Chondrocyte (in vitro differentiated cells): ENCODE measurements around the gene SLC6A12. TPM values are rescaled to one million over a fixed set of nuclear protein-coding genes. Genes with fewer than 3 reads are reported as not detected.
"Not testable (repeated sequence)": the region's sequence is repeated elsewhere in the genome, so short reads cannot be mapped to it uniquely, and the experiment has no call there.

ENCODE experiments used
- DNase-seq: peaks from one replicate; pipeline ENCODE4 v3.0.0; 2021; ENCODE audit warnings: mixed read lengths, low spot score
- H3K27ac Mint-ChIP-seq: one replicate; pipeline ENCODE4 v1.8.0; 2021; ENCODE audit warnings: mild to moderate bottlenecking, moderate library complexity, mixed read lengths; ENCODE audit not compliant: unreplicated experiment
- H3K27me3 Mint-ChIP-seq: 2 replicates; pipeline ENCODE4 v1.8.0; 2021; ENCODE audit warnings: low read depth, mixed read lengths
- H3K36me3 Mint-ChIP-seq: 2 replicates; pipeline ENCODE4 v1.8.0; 2021; ENCODE audit warnings: low read depth, mixed read lengths
- H3K4me1 Mint-ChIP-seq: 2 replicates; pipeline ENCODE4 v1.8.0; 2021; ENCODE audit warnings: low read depth, mild to moderate bottlenecking, mixed read lengths
- H3K4me3 Mint-ChIP-seq: one replicate; pipeline ENCODE4 v1.8.0; 2021; ENCODE audit warnings: mild to moderate bottlenecking, moderate library complexity, mixed read lengths; ENCODE audit not compliant: unreplicated experiment
- H3K9me3 Mint-ChIP-seq: 2 replicates; pipeline ENCODE4 v1.8.0; 2021; ENCODE audit warnings: low read depth, mixed read lengths
- total RNA-seq: library from RNA; stranded (reverse); gene quantifications from 3 replicates; pipeline ENCODE4 v1.2.1, GENCODE V29; 2021
- TF ChIP-seq, protein P1 (sequence below): fragments of 200-600 bp; sonication (generic); IDR thresholded peaks from 2 replicates; pipeline ENCODE4 v1.5.0; 2021; ENCODE audit warnings: antibody characterized with exemption, mild to moderate bottlenecking, moderate library complexity

The SLC6A12 gene
- total RNA-seq, 1 donor from 2014 or later: 0.42 TPM

DNA sequence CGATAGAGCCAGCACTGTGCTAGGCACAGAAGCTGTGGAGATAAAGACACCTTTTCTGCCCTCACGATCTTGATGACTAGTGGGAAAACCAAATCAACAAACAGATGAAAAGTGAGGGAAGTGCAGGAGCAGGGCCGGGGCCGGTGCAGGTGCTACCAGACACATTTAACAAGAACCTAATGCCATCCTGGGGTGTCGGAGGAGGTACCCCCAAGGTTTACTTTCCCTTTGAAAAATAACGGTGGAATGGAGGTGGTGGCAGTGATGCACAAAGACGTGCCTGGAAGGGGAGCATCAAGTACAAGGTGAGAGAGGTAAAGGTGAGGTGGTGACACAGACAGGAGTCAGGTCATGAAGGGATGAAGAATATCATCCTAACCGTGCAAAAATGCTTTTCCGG lies 26.6 kb upstream of the SLC6A12 start:
- peaks cover 13% of the 10 kb centered on the region for H3K9me3 Mint-ChIP-seq
- DNase-seq: no peak
- peaks cover 5% of the 10 kb centered on the region for H3K36me3 Mint-ChIP-seq
- H3K4me3 Mint-ChIP-seq: no peak overlapping the region
- H3K27ac Mint-ChIP-seq: no peak overlapping the region
- H3K27me3 Mint-ChIP-seq: peaks cover 23% of the 10 kb centered on the region
- TF ChIP-seq, protein P1, sequence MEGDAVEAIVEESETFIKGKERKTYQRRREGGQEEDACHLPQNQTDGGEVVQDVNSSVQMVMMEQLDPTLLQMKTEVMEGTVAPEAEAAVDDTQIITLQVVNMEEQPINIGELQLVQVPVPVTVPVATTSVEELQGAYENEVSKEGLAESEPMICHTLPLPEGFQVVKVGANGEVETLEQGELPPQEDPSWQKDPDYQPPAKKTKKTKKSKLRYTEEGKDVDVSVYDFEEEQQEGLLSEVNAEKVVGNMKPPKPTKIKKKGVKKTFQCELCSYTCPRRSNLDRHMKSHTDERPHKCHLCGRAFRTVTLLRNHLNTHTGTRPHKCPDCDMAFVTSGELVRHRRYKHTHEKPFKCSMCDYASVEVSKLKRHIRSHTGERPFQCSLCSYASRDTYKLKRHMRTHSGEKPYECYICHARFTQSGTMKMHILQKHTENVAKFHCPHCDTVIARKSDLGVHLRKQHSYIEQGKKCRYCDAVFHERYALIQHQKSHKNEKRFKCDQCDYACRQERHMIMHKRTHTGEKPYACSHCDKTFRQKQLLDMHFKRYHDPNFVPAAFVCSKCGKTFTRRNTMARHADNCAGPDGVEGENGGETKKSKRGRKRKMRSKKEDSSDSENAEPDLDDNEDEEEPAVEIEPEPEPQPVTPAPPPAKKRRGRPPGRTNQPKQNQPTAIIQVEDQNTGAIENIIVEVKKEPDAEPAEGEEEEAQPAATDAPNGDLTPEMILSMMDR: no peak
- H3K4me1 Mint-ChIP-seq: no peaks in the 10 kb centered on the region

DNA sequence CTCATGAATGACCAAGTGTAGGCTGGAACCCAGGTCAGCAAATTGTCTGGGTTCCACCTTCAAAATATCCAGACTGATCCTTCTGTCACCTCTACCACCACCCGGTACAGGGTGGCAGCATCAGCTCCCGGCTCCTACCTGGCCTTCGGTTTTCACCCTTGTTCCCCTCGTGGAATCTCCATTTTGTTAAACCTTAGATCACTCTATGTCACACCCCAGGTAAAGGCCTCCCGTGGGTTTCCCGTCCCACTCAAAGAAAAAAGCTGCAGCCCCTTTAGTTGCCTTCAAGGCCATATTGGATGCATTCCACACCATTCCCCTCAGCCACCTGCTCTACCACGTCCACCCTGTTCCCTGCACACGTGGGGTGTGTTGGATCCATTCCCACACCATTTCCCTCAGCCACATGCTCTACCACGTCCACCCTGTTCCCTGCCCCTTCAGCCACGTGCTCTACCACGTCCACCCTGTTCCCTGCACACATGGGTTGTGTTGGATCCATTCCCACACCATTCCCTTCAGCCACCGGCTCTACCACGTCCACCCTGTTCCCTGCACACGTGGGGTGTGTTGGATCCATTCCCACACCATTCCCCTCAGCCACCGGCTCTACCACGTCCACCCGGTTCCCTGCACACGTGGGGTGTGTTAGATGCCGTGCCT lies 24.9 kb upstream of the SLC6A12 start:
- peaks cover 14% of the 10 kb centered on the region for H3K27me3 Mint-ChIP-seq
- no peaks in the 10 kb centered on the region for H3K4me1 Mint-ChIP-seq
- peaks cover 5% of the 10 kb centered on the region for H3K36me3 Mint-ChIP-seq
- H3K27ac Mint-ChIP-seq: no peak overlapping the region
- H3K9me3 Mint-ChIP-seq: peaks cover 17% of the 10 kb centered on the region
- DNase-seq: no peak
- no peak overlapping the region for H3K4me3 Mint-ChIP-seq
- TF ChIP-seq, protein P1: no peak

DNA sequence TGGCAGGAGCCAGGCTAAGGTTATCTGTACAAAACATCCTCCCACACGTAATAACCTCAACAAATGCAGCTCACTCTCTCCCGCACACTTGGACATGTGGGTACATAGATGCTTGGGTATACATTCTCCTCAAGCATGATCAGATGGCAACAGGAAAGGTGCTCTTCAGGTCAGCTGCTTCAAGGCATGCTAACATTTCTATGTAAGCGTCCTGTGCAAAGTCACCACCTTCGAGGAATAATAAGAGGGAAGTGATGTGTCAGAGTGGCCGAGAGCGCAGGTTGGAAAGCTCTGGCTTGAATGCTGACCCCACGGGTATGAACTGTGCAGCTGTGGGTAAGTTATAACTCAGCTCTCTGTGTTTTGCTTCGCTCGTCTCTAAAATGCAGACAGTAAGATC lies 24.2 kb upstream of the SLC6A12 start:
- H3K4me1 Mint-ChIP-seq: no peaks in the 10 kb centered on the region
- no peak overlapping the region for H3K4me3 Mint-ChIP-seq
- DNase-seq: no peak
- H3K36me3 Mint-ChIP-seq: peaks cover 5% of the 10 kb centered on the region
- no peak overlapping the region for H3K27ac Mint-ChIP-seq
- peaks cover 9% of the 10 kb centered on the region for H3K27me3 Mint-ChIP-seq
- TF ChIP-seq, protein P1: no peak
- peaks cover 17% of the 10 kb centered on the region for H3K9me3 Mint-ChIP-seq

DNA sequence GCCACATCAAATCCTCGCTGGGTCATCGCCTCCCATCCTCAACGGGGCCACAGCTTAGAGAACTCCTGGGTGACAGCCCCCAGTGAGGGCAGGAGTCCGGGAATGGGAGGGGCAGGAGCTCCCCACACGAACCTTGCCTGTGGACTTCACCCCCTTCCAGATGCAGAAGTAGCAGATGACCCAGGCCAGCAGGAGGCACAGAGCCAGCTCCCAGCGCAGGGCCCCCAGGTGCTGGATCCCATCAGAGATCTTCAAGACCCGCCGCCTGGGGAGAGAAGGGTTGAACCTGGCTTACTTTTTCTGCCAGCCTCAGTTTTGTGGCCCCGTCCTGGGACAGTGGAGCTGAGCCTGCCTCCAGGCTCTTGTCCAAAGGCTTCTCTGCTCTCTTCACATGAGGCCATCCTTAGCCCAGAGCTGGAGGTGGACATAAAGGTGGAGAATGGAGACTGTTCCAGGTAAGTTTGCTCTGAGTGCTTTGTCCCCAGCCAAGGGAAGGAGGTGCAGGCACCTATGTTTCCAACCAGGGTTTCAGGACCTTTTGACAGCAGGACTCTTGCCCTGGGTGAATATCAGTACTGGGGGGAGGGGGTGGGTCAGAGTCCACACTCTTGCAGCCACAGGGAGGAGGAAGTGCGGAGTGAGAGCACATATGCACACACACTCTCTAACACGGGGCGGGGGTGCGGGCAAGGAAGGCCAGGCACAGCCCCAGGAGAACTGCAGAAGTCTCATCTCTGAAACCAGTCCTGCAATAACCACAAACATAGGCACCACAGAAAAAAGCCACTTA lies 23.3 kb upstream of the SLC6A12 start:
- Mint-ChIP-seq H3K27me3 (peaks cover 10% of the 10 kb centered on the region), H3K9me3 (peaks cover 17% of the 10 kb centered on the region), H3K36me3 (peaks cover 5% of the 10 kb centered on the region), H3K4me3 (no peak overlapping the region), H3K4me1 (no peaks in the 10 kb centered on the region), H3K27ac (no peak overlapping the region)
- DNase-seq: no peak
- TF ChIP-seq, protein P1: no peak

DNA sequence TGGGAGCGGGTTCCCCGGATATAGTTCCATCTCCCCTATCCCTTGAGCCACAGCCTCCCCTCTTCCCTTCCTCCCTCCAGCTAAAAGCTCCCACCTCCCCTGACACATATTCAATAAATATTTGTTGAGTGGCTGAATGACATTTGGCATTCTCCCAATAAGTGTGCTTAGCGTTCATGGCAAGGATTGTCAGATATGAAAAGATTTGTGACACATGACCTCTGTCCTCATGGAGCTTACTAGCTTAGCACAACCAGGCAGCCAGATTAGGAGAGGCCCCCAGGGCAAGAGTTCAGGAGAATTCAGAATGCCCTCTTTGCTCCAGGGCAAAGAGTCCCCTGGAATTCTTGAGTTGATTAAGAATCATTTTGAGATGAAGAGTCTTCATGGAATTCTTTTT lies 22.5 kb upstream of the SLC6A12 start:
- H3K27me3 Mint-ChIP-seq: peaks cover 14% of the 10 kb centered on the region
- no peak overlapping the region for H3K4me3 Mint-ChIP-seq
- H3K4me1 Mint-ChIP-seq: no peaks in the 10 kb centered on the region
- H3K36me3 Mint-ChIP-seq: peaks cover 5% of the 10 kb centered on the region
- H3K9me3 Mint-ChIP-seq: peaks cover 17% of the 10 kb centered on the region
- H3K27ac Mint-ChIP-seq: no peak overlapping the region
- TF ChIP-seq, protein P1: no peak
- DNase-seq: no peak

DNA sequence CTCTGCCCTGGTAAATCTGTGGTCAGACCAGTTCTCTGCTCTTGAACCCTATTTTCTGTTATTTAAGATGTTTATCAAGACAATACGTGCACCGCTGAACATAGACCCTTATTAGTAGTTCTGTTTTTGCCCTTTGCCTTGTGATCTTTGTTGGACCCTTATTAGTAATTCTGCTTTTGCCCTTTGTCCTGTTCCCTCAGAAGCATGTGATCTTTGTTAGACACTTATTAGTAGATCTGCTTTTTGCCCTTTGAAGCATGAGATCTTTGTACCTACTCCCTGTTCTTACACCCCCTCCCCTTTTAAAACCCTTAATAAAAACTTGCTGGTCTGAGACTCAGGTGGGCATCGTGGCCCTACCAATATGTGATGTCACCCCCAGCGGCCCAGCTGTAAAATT lies 22.0 kb upstream of the SLC6A12 start:
- not testable (repeated sequence) for H3K27ac Mint-ChIP-seq, DNase-seq, H3K36me3 Mint-ChIP-seq, H3K4me1 Mint-ChIP-seq, H3K4me3 Mint-ChIP-seq
- Mint-ChIP-seq H3K27me3 (peaks cover 17% of the 10 kb centered on the region), H3K9me3 (peaks cover 17% of the 10 kb centered on the region)
